Hepatocyte (in vitro differentiated cells): ENCODE data around the gene FOXO6. TPM values are rescaled to one million over a fixed set of nuclear protein-coding genes. Genes with fewer than 3 reads are reported as not detected.

Source experiments
- DNase-seq: peaks from one replicate; pipeline ENCODE4 v3.0.0-alpha.2; 2016; ENCODE audit warnings: low spot score
- H2AFZ ChIP-seq: fragments of 200-600 bp; sonication (generic); 2 replicates; pipeline ENCODE4 v1.6.0; 2016; ENCODE audit warnings: antibody characterized with exemption, mild to moderate bottlenecking
- H3K27ac ChIP-seq: fragments of 200-600 bp; sonication (generic); 2 replicates; pipeline ENCODE4 v1.5.1; 2016; ENCODE audit warnings: mild to moderate bottlenecking
- H3K27me3 ChIP-seq: fragments of 200-600 bp; sonication (generic); 2 replicates; pipeline ENCODE4 v1.6.1; 2016
- H3K36me3 ChIP-seq: fragments of 200-600 bp; sonication (generic); replicated peaks from 2 replicates; pipeline ENCODE4 v1.5.1; 2016; ENCODE audit warnings: low read depth; ENCODE audit not compliant: insufficient read depth
- H3K4me1 ChIP-seq: fragments of 200-600 bp; sonication (generic); 2 replicates; pipeline ENCODE4 v1.5.1; 2016; ENCODE audit warnings: mild to moderate bottlenecking, moderate library complexity; ENCODE audit not compliant: insufficient read depth
- H3K4me2 ChIP-seq: fragments of 200-600 bp; sonication (generic); 2 replicates; pipeline ENCODE4 v1.6.0; 2016
- H3K4me3 ChIP-seq: fragments of 200-600 bp; sonication (generic); 2 replicates; pipeline ENCODE4 v1.5.1; 2016; ENCODE audit warnings: mild to moderate bottlenecking
- H3K79me2 ChIP-seq: fragments of 200-600 bp; sonication (generic); 2 replicates; pipeline ENCODE4 v1.6.0; 2017; ENCODE audit warnings: mild to moderate bottlenecking
- H3K9me2 ChIP-seq: fragments of 200-600 bp; sonication (generic); replicated peaks from 2 replicates; pipeline ENCODE4 v1.6.0; 2017; ENCODE audit warnings: mild to moderate bottlenecking; ENCODE audit not compliant: insufficient read depth
- H3K9me3 ChIP-seq: fragments of 200-600 bp; sonication (generic); 2 replicates; pipeline ENCODE4 v1.5.1; 2016; ENCODE audit warnings: low read depth, mild to moderate bottlenecking
- H4K20me1 ChIP-seq: fragments of 200-600 bp; sonication (generic); 2 replicates; pipeline ENCODE4 v1.6.0; 2016; ENCODE audit warnings: mild to moderate bottlenecking; ENCODE audit not compliant: insufficient read depth, poor library complexity, severe bottlenecking
- CTCF ChIP-seq: fragments of 200-600 bp; sonication (generic); IDR thresholded peaks from 2 replicates; pipeline ENCODE4 v1.5.1; 2016; ENCODE audit warnings: antibody characterized with exemption, mild to moderate bottlenecking; ENCODE audit not compliant: poor library complexity
- EZH2 ChIP-seq: fragments of 200-600 bp; sonication (generic); IDR thresholded peaks from 2 replicates; pipeline ENCODE4 v1.6.1; 2016; ENCODE audit warnings: antibody characterized with exemption, mild to moderate bottlenecking, borderline replicate concordance
- EZH2phosphoT487 ChIP-seq: fragments of 200-600 bp; sonication (generic); IDR thresholded peaks from one replicate; pipeline ENCODE4 v1.6.1; 2018; ENCODE audit warnings: antibody characterized with exemption, mild to moderate bottlenecking, low read depth, moderate library complexity; ENCODE audit not compliant: unreplicated experiment, severe bottlenecking
- WGBS: methylation state at CpG from one replicate; pipeline ENCODE4 v1.1.6; 2016; ENCODE audit warnings: low lambda C conversion rate; ENCODE audit errors: missing lambda C conversion rate; 5-methylcytosine and 5-hydroxymethylcytosine counted together
- polyA plus RNA-seq: library from polyadenylated mRNA; unstranded; fragments of >200 nt; fragmentation: Nextera tagmentation; extraction: Ambion mirVana; gene quantifications from 2 replicates; pipeline ENCODE4 v1.2.1, GENCODE V29; 2016
- total RNA-seq: library from RNA; depleted of rRNA; stranded (reverse); fragments of >200 nt; gene quantifications from 2 replicates; pipeline ENCODE4 v1.2.3, GENCODE V29; 2014

The FOXO6 gene
- total and polyA plus RNA-seq, 2 experiments from 2014 or later, result 0.80 to 5.0 TPM

GRCh38 chr1:41366455-41367287 lies 5.4 kb downstream of the FOXO6 start:
- H3K4me1 ChIP-seq, result peaks cover 36% of the 10 kb centered on the region

GRCh38 chr1:41367288-41367642 lies 6.0 kb downstream of the FOXO6 start:
- Histone ChIP-seq H3K9me3 (no peaks in the 10 kb centered on the region), H2AFZ (no peak overlapping the region), H3K27ac (no peak overlapping the region), H3K9me2 (no peaks in the 10 kb centered on the region), H3K4me1 (peaks cover 39% of the 10 kb centered on the region), H4K20me1 (no peaks in the 10 kb centered on the region), H3K36me3 (no peaks in the 10 kb centered on the region), H3K27me3 (peaks cover 15% of the 10 kb centered on the region), H3K79me2 (no peaks in the 10 kb centered on the region), H3K4me3 (no peak overlapping the region), H3K4me2 (peak overlapping the region; percentile 89)
- 65% methylated on average over 5 of the region's 5 CpGs for WGBS
- no peak for DNase-seq
- TF ChIP-seq EZH2, result no peak
- no peak for TF ChIP-seq EZH2phosphoT487
- no peak for TF ChIP-seq CTCF

More at GRCh38 chr1:41366455-41367287, 5.4 kb downstream of the FOXO6 start:
- peaks cover 18% of the 10 kb centered on the region for H3K27me3 ChIP-seq
- H4K20me1 ChIP-seq, result no peaks in the 10 kb centered on the region
- peak overlapping the region; percentile 8 for H3K4me3 ChIP-seq
- peak overlapping the region; percentile 15 for H2AFZ ChIP-seq
- H3K27ac ChIP-seq, result no peak overlapping the region
- H3K9me3 ChIP-seq, result no peaks in the 10 kb centered on the region
- peak overlapping the region; percentile 89 for H3K4me2 ChIP-seq
- no peaks in the 10 kb centered on the region for H3K79me2 ChIP-seq
- no peaks in the 10 kb centered on the region for H3K36me3 ChIP-seq
- peak; percentile 69 for DNase-seq
- H3K9me2 ChIP-seq, result no peaks in the 10 kb centered on the region
- no peak for TF ChIP-seq CTCF
- TF ChIP-seq EZH2phosphoT487, result no peak
- no peak for TF ChIP-seq EZH2
- 9% methylated on average over 42 of the region's 51 CpGs for WGBS

GRCh38 chr1:41368366-41368765 lies 7.1 kb downstream of the FOXO6 start:
- Histone ChIP-seq H3K9me3 (no peaks in the 10 kb centered on the region), H3K36me3 (no peaks in the 10 kb centered on the region), H3K27ac (no peak overlapping the region), H3K4me3 (no peak overlapping the region), H3K4me1 (peaks cover 38% of the 10 kb centered on the region), H3K27me3 (peaks cover 4% of the 10 kb centered on the region), H4K20me1 (no peaks in the 10 kb centered on the region), H3K79me2 (no peaks in the 10 kb centered on the region), H3K9me2 (no peaks in the 10 kb centered on the region), H3K4me2 (no peak overlapping the region), H2AFZ (no peak overlapping the region)
- no CpG with 5 or more reads among the region's 1 CpG for whole genome bisulfite sequencing
- DNase-seq, result no peak
- TF ChIP-seq EZH2, result no peak

- TF ChIP-seq CTCF (no peak), EZH2phosphoT487 (no peak), EZH2 (no peak)
- Histone ChIP-seq H3K4me1 (peaks cover 38% of the 10 kb centered on the region), H3K4me3 (no peak overlapping the region), H3K36me3 (no peaks in the 10 kb centered on the region), H3K27me3 (peaks cover under 1% of the 10 kb centered on the region), H2AFZ (no peak overlapping the region), H3K4me2 (no peak overlapping the region), H3K9me2 (no peaks in the 10 kb centered on the region), H3K27ac (no peak overlapping the region), H3K9me3 (no peaks in the 10 kb centered on the region), H4K20me1 (no peaks in the 10 kb centered on the region), H3K79me2 (no peaks in the 10 kb centered on the region)
- DNase-seq, result no peak
- WGBS, result 75% methylated on average over 7 of the region's 7 CpGs
These were observed 7.6 kb downstream of the FOXO6 start for GRCh38 chr1:41368801-41369200.
